Suprapubic skin (tissue), 4 donors: ENCODE measurements around the gene ATF1. TPM values are rescaled to one million over a fixed set of nuclear protein-coding genes. Genes with fewer than 3 reads are reported as not detected.

Experiments
- DNase-seq, 2 donors: peaks; one replicate each; pipeline ENCODE4 v3.0.0-alpha.2; 2019; ENCODE audit warnings: low spot score in 2 of 2
- H3K27ac ChIP-seq: fragments of 200-600 bp; sonication (generic); one replicate; pipeline ENCODE4 v1.5.1; 2019
- H3K27me3 ChIP-seq: fragments of 200-600 bp; sonication (generic); one replicate; pipeline ENCODE4 v1.5.1; 2019
- H3K36me3 ChIP-seq: fragments of 200-600 bp; sonication (generic); one replicate; pipeline ENCODE4 v1.5.1; 2019
- H3K4me1 ChIP-seq: fragments of 200-600 bp; sonication (generic); one replicate; pipeline ENCODE4 v1.5.1; 2019
- H3K4me3 ChIP-seq: fragments of 200-600 bp; sonication (generic); one replicate; pipeline ENCODE4 v1.5.1; 2019; ENCODE audit warnings: mild to moderate bottlenecking
- H3K9me3 ChIP-seq: fragments of 200-600 bp; sonication (generic); one replicate; pipeline ENCODE4 v1.5.1; 2019
- EP300 ChIP-seq: sonication (generic); formaldehyde crosslinking; IDR thresholded peaks from one replicate; pipeline ENCODE4 v1.6.1; 2017; ENCODE audit warnings: antibody characterized with exemption
- POLR2A ChIP-seq, 2 donors: fragments of 450-650 bp; IDR thresholded peaks; one replicate each; pipeline ENCODE4 v1.6.1; 2017; ENCODE audit warnings: antibody characterized with exemption in 2 of 2, mild to moderate bottlenecking in 2 of 2, moderate library complexity in 2 of 2
- POLR2AphosphoS5 ChIP-seq, 3 donors: sonication (generic); formaldehyde crosslinking; IDR thresholded peaks; one replicate each; pipeline ENCODE4 v1.6.1; 2017; ENCODE audit warnings: antibody characterized with exemption in 3 of 3
- WGBS: methylation state at CpG from one replicate; pipeline ENCODE4 v1.1.5; 2018; 5-methylcytosine and 5-hydroxymethylcytosine counted together
- total RNA-seq, 4 donors: library from RNA; depleted of rRNA; stranded (reverse); fragments of >200 nt; gene quantifications; one replicate each; pipeline ENCODE4 v1.1.0, GENCODE V29; 2016
- TF ChIP-seq, protein P1 (sequence below), 2 donors: fragments of 200-600 bp in 1 of 2; fragments of 450-650 bp in 1 of 2; sonication (generic) in 1 of 2; IDR thresholded peaks; one replicate each; pipeline ENCODE4 v1.5.1; 2016 to 2019; ENCODE audit warnings: antibody characterized with exemption in 2 of 2, mild to moderate bottlenecking in 1 of 2, moderate library complexity in 1 of 2

Gene ATF1
- total RNA-seq, 4 donors from 2014 or later: 14.8 to 32.6 (median 18.8) TPM

DNA sequence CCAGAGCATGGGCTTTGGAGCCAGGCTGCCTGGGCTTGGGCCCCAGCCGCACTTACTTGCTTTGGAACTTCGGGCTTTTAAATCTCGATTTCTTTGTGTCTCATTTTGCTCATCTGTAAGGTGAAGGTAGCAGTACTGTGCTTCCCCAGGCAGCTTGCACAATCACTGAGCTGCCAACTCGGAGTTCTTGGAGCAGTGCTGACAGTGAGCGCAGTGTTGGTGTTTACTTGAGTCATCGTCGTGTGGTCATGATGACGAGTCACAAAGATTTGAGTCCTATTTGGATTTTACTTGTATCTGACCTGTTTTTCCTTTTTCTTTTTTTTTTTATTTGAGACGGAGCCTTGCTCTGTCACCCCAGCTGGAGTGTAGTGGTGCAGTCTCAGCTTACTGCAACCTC, 31.3 kb upstream of the ATF1 start:
- H3K9me3 ChIP-seq: no peaks in the 10 kb centered on the region
- H3K27me3 ChIP-seq: no peaks in the 10 kb centered on the region
- no peak overlapping the region for H3K27ac ChIP-seq
- peaks cover 97% of the 10 kb centered on the region for H3K36me3 ChIP-seq
- no peak overlapping the region for H3K4me3 ChIP-seq
- DNase-seq: no peak
- WGBS: 88% methylated on average over 9 of the region's 9 CpGs
- H3K4me1 ChIP-seq: no peaks in the 10 kb centered on the region
- TF ChIP-seq, protein P1, sequence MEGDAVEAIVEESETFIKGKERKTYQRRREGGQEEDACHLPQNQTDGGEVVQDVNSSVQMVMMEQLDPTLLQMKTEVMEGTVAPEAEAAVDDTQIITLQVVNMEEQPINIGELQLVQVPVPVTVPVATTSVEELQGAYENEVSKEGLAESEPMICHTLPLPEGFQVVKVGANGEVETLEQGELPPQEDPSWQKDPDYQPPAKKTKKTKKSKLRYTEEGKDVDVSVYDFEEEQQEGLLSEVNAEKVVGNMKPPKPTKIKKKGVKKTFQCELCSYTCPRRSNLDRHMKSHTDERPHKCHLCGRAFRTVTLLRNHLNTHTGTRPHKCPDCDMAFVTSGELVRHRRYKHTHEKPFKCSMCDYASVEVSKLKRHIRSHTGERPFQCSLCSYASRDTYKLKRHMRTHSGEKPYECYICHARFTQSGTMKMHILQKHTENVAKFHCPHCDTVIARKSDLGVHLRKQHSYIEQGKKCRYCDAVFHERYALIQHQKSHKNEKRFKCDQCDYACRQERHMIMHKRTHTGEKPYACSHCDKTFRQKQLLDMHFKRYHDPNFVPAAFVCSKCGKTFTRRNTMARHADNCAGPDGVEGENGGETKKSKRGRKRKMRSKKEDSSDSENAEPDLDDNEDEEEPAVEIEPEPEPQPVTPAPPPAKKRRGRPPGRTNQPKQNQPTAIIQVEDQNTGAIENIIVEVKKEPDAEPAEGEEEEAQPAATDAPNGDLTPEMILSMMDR (IDR thresholded peaks at IDR 0.05): no peak
- TF ChIP-seq POLR2A (IDR thresholded peaks at IDR 0.05) (no peak), EP300 (no peak), POLR2AphosphoS5 (IDR thresholded peaks at IDR 0.05) (no peak)

DNA sequence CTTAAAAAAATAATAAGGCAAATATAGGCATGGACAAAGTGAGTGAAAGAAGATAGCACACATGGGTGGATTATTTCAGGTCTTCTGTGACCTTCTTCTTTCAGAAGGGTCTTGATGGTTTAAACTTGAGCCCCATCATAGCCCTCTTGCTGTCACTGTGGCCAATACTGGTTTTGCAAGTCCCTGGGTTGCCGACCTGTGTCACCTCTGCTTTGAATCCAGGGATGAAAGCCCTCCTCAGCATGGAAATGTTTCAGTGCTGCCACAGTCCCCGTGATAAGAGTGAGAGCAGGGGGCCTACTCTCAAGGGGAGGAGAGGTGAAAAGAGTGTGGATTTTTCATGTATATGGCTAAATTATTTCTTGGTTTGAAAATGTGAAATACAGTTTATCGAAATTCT, 30.2 kb upstream of the ATF1 start:
- no peaks in the 10 kb centered on the region for H3K4me1 ChIP-seq
- H3K36me3 ChIP-seq: peaks cover 97% of the 10 kb centered on the region
- no peaks in the 10 kb centered on the region for H3K9me3 ChIP-seq
- 79% methylated on average over 3 of the region's 3 CpGs for whole genome bisulfite sequencing
- no peak overlapping the region for H3K4me3 ChIP-seq
- DNase-seq: no peak
- no peaks in the 10 kb centered on the region for H3K27me3 ChIP-seq
- TF ChIP-seq, protein P1 (IDR thresholded peaks at IDR 0.05): no peak
- TF ChIP-seq POLR2A (IDR thresholded peaks at IDR 0.05) (no peak), POLR2AphosphoS5 (IDR thresholded peaks at IDR 0.05) (no peak)
- no peak overlapping the region for H3K27ac ChIP-seq

DNA sequence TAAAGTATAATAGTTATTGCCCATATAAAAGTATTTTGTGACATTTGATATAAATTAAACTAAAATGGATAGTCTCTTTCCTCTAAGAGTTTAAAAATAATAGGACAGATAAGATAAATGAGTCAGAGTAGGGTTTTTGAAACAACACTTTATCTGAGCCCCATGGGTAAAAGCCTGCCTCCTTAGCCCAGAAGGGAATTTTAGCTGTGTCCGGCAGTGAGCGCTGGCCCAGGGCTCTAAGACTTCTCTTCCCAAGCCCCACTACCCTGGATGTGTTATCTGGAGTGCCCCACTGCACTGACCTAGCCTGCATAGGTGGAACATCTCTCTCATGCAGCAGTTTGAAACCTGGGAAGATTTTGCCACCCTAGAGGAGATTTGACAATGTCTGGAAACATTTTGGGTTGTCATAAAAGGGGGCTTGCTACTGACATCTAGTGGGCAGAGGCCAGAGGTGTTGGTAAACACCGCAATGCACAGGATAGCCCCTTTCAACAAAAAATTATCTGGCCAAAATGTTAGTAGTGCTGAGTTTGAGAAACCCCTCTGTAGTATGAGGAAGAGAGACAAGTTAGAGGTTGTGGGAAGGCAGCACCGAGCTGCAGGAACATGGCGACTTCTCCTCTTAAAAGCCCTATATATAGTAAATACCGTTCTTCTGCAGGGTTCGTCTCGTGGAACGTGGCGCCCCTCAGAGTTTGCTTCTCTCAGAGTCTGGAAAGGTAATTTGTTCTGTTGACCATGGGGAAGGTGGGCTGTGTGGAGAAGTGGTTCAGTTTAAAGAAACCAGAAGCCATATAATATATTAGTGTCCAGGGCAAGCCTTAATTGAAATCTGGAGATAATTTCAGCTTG, 29.3 kb upstream of the ATF1 start:
- H3K4me1 ChIP-seq: no peaks in the 10 kb centered on the region
- no peak overlapping the region for H3K27ac ChIP-seq
- H3K9me3 ChIP-seq: no peaks in the 10 kb centered on the region
- no peaks in the 10 kb centered on the region for H3K27me3 ChIP-seq
- DNase-seq: no peak
- TF ChIP-seq POLR2A (IDR thresholded peaks at IDR 0.05) (no peak), EP300 (no peak)
- TF ChIP-seq, protein P1 (IDR thresholded peaks at IDR 0.05): peak in 1 of 2 donors; percentile 16
- 82% methylated on average over 10 of the region's 10 CpGs for WGBS
- no peak overlapping the region for H3K4me3 ChIP-seq
- H3K36me3 ChIP-seq: peaks cover 97% of the 10 kb centered on the region

DNA sequence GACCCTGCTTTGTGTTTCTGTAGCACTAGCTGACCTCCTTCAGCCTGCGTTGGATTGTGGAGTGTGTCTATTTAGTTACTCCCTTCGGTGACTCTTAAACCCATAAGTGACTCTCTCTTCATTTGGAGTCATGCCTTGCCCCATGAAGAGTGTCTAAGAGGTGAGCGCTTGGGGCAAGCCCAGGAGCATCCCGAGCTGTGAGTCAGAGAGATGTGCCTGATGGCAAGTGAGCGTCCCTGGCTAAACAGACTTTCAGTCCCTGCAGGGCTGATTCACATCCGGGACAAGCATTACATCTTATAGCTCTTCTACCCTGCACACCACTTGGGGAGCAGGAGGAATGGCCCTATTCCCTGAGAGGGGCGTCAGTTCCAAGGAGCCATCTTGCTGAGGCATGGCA, 24.3 kb upstream of the ATF1 start:
- 95% methylated on average over 4 of the region's 7 CpGs for WGBS
- Histone ChIP-seq H3K4me1 (no peaks in the 10 kb centered on the region), H3K9me3 (no peaks in the 10 kb centered on the region), H3K27ac (no peak overlapping the region), H3K4me3 (no peak overlapping the region), H3K27me3 (no peaks in the 10 kb centered on the region), H3K36me3 (peaks cover 97% of the 10 kb centered on the region)
- DNase-seq: no peak
- TF ChIP-seq POLR2AphosphoS5 (IDR thresholded peaks at IDR 0.05): no peak
- TF ChIP-seq EP300: no peak
- TF ChIP-seq, protein P1 (IDR thresholded peaks at IDR 0.05): no peak
- TF ChIP-seq POLR2A (IDR thresholded peaks at IDR 0.05): no peak

DNA sequence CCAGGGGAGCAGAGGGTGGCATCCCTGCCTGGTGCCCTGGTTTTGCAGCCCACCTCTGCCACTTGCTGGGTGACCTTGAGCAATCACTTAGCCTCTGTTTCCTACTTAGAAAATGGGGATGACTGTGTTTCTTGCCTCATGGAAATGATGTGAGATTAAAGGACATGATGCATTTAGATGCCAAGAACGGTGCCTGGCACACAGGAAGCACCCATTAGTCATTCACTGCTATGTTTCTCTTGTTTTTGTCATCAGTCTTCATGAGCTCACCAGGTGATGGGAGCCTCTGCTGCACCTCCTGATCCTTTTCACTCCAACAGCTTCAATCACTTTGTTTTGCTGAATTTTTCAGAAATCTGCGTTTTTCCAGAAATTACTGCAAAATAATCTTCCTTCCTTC, 23.6 kb upstream of the ATF1 start:
- DNase-seq: no peak
- Histone ChIP-seq H3K36me3 (peaks cover 98% of the 10 kb centered on the region), H3K4me3 (no peak overlapping the region), H3K9me3 (no peaks in the 10 kb centered on the region), H3K27ac (no peak overlapping the region), H3K27me3 (no peaks in the 10 kb centered on the region), H3K4me1 (no peaks in the 10 kb centered on the region)
- WGBS: 78% methylated on average over 2 of the region's 2 CpGs
- TF ChIP-seq, protein P1 (IDR thresholded peaks at IDR 0.05): no peak
- TF ChIP-seq EP300: no peak
- no peak for TF ChIP-seq POLR2AphosphoS5 (IDR thresholded peaks at IDR 0.05)
- TF ChIP-seq POLR2A (IDR thresholded peaks at IDR 0.05): no peak
